Dermis blood vessel endothelial cell (primary cell): Measurements from ENCODE around the gene ZSCAN22. TPM values are rescaled to one million over a fixed set of nuclear protein-coding genes. Genes with fewer than 3 reads are reported as not detected.
"Not testable (repeated sequence)": the region's sequence is repeated elsewhere in the genome, so short reads cannot be mapped to it uniquely, and the experiment has no call there.

ENCODE experiments used
- DNase-seq: peaks from one replicate; pipeline ENCODE4 v3.0.0; 2010
- total RNA-seq: library from RNA; depleted of rRNA; stranded (reverse); fragments of >200 nt; gene quantifications from 2 replicates; pipeline ENCODE4 v1.2.3, GENCODE V29; 2014

Gene ZSCAN22
- total RNA-seq, 1 donor from 2014 or later = 3.4 TPM

- no peak for DNase-seq
Observed at GRCh38 chr19:58374200-58374599, 47.4 kb downstream of the ZSCAN22 start.

GRCh38 chr19:58376724-58377123, 49.9 kb downstream of the ZSCAN22 start:
- DNase-seq = not testable (repeated sequence)

- no peak for DNase-seq
Observed at GRCh38 chr19:58379246-58379645, 52.5 kb downstream of the ZSCAN22 start.

- no peak for DNase-seq
Observed at GRCh38 chr19:58380037-58380661, 53.4 kb downstream of the ZSCAN22 start.

- peak; percentile 100 for DNase-seq
Observed at GRCh38 chr19:58380662-58381459, 54.1 kb downstream of the ZSCAN22 start, which contains the start of gene ZNF837. Gene ZNF837 (minus strand): TSS chr19:58381030. CDS start chr19:58369332, 11,698 bp downstream.

GRCh38 chr19:58381460-58382212, 54.8 kb downstream of the ZSCAN22 start:
- DNase-seq = no peak

- DNase-seq = no peak
Observed at GRCh38 chr19:58382997-58383603, 56.3 kb downstream of the ZSCAN22 start.

- DNase-seq = no peak
Observed at GRCh38 chr19:58385313-58385890, 58.6 kb downstream of the ZSCAN22 start.

GRCh38 chr19:58385891-58386575, 59.2 kb downstream of the ZSCAN22 start:
- no peak for DNase-seq

GRCh38 chr19:58386576-58387337, 60.0 kb downstream of the ZSCAN22 start, which contains the start of gene RPS5:
Gene RPS5 (plus strand): TSS chr19:58387269. CDS start chr19:58388138, 869 bp downstream.
- DNase-seq = peak; percentile 99

GRCh38 chr19:58387338-58388174, 60.8 kb downstream of the ZSCAN22 start:
- no peak for DNase-seq

- no peak for DNase-seq
Observed at GRCh38 chr19:58388175-58388526, 61.4 kb downstream of the ZSCAN22 start.

Other genes with a start within 250 kb of the ZSCAN22 start
- 44.4 and 45.1 TPM in 2 replicates for gene ZSCAN18, start 228.8 kb upstream of the ZSCAN22 start, total RNA-seq
- 13.1 and 14.6 TPM in 2 replicates for gene ZNF329, start 176.2 kb upstream of the ZSCAN22 start, total RNA-seq
- 21.0 and 21.3 TPM in 2 replicates for gene ZNF274, start 143.9 kb upstream of the ZSCAN22 start, total RNA-seq
- gene ZNF544, start 98.1 kb upstream of the ZSCAN22 start, total RNA-seq = 57.9 and 67.4 TPM in 2 replicates
- gene ZNF8, start 48.0 kb upstream of the ZSCAN22 start, total RNA-seq = 5.6 and 6.1 TPM in 2 replicates
- gene ERVK3-1, start 21.6 kb upstream of the ZSCAN22 start, total RNA-seq = 24.1 and 31.8 TPM in 2 replicates
- 0.37 and 12.4 TPM in 2 replicates for gene A1BG, start 26.5 kb downstream of the ZSCAN22 start, total RNA-seq
- gene ZNF497, start 35.8 kb downstream of the ZSCAN22 start, total RNA-seq = 1.3 and 2.9 TPM in 2 replicates
- 3.5 and 4.1 TPM in 2 replicates for gene ZNF837, start 54.0 kb downstream of the ZSCAN22 start, total RNA-seq
- 1,348 and 2,550 TPM in 2 replicates for gene RPS5, start 60.3 kb downstream of the ZSCAN22 start, total RNA-seq
- not detected in 2 replicates for gene RNF225, start 68.7 kb downstream of the ZSCAN22 start, total RNA-seq
- 8.2 and 12.0 TPM in 2 replicates for gene ZNF584, start 81.7 kb downstream of the ZSCAN22 start, total RNA-seq
- gene ZNF132, start 113.2 kb downstream of the ZSCAN22 start, total RNA-seq = 7.5 and 7.6 TPM in 2 replicates
- 7.8 and 8.2 TPM in 2 replicates for gene ZNF324B, start 124.6 kb downstream of the ZSCAN22 start, total RNA-seq
- 13.1 and 18.5 TPM in 2 replicates for gene ZNF324, start 140.1 kb downstream of the ZSCAN22 start, total RNA-seq
- gene ZNF446, start 149.4 kb downstream of the ZSCAN22 start, total RNA-seq = 7.1 and 7.6 TPM in 2 replicates
- gene SLC27A5, start 185.0 kb downstream of the ZSCAN22 start, total RNA-seq = 3.7 and 4.1 TPM in 2 replicates
- gene ZBTB45, start 192.8 kb downstream of the ZSCAN22 start, total RNA-seq = 6.1 and 9.3 TPM in 2 replicates
- 259 and 492 TPM in 2 replicates for gene TRIM28, start 217.1 kb downstream of the ZSCAN22 start, total RNA-seq
- 84.6 and 107 TPM in 2 replicates for gene CHMP2A, start 228.1 kb downstream of the ZSCAN22 start, total RNA-seq
- 58.9 and 67.6 TPM in 2 replicates for gene UBE2M, start 231.6 kb downstream of the ZSCAN22 start, total RNA-seq
- 14.5 and 15.8 TPM in 2 replicates for gene MZF1, start 246.3 kb downstream of the ZSCAN22 start, total RNA-seq